ENCODE measurements around the gene KLHL26. TPM values are rescaled to one million over a fixed set of nuclear protein-coding genes. Genes with fewer than 3 reads are reported as not detected.

The KLHL26 gene
- total and polyA plus RNA-seq, 9 of the 15 experiments (the other 6 are each of a cell fraction or from before 2014, with no cell fraction given): 0.13 to 13.3 (median 1.4) TPM

- Histone ChIP-seq H3K4me1 (replicated peaks in 1 of 2; ENCODE audit: control insufficient read depth in 2 of 2, insufficient read depth in 2 of 2, low read length in 2 of 2) (peaks cover 7 to 21% of the 10 kb centered on the region in 2 experiments; a peak in 3 of 5 replicates), H3K9me3 (replicated peaks; ENCODE audit: control insufficient read depth, insufficient read depth, low read depth, low read length) (peaks cover 4% of the 10 kb centered on the region), H4K20me1 (replicated peaks; ENCODE audit: control insufficient read depth, insufficient read depth, low read length) (no peaks in the 10 kb centered on the region), H3K4me3 (no peak overlapping the region), H3K36me3 (ENCODE audit: control insufficient read depth, insufficient read depth, low read length) (peaks cover 2% of the 10 kb centered on the region; the same call in 1 of the 3 replicates), H3K27ac (ENCODE audit: extremely low read depth, low read depth, low read length) (no peak overlapping the region), H3K9ac (ENCODE audit: insufficient read depth in 1 of 2, low read depth in 2 of 2, low read length in 2 of 2) (no peak overlapping the region), H3K9me1 (ENCODE audit: control insufficient read depth, insufficient read depth, low read length) (no peaks in the 10 kb centered on the region), H3K27me3 (ENCODE audit: control insufficient read depth in 2 of 2, insufficient read depth in 2 of 2, low read length in 2 of 2) (no peaks in the 10 kb centered on the region), H3K79me2 (ENCODE audit: control insufficient read depth, insufficient read depth, low read length) (no peaks in the 10 kb centered on the region), H2AFZ (ENCODE audit: low read depth, low read length) (no peak overlapping the region), H3K4me2 (ENCODE audit: insufficient read depth, low read length) (no peak overlapping the region)
- TF ChIP-seq CBX3 (IDR thresholded peaks at IDR 0.05; ENCODE audit: borderline replicate concordance in 1 of 2, low read length in 2 of 2) (peak in 1 of 2 experiments; percentile 67; a peak in 2 of 3 replicates), TEAD2 (tag; IDR thresholded peaks at IDR 0.05) (no peak), KDM1A (IDR thresholded peaks at IDR 0.05) (0 out of 4 replicates have a peak, but pooled peaks of 1 of the 2 experiments have one; percentile 27), AFF4 (CRISPR knock-in tag; IDR thresholded peaks at IDR 0.05) (no peak), CBX1 (IDR thresholded peaks at IDR 0.05; ENCODE audit: low read depth) (0 out of 2 replicates have a peak, but pooled peaks have one; percentile 65), DEAF1 (CRISPR knock-in tag; IDR thresholded peaks at IDR 0.05) (no peak), BCOR (IDR thresholded peaks at IDR 0.05) (peak; percentile 76; the same call in 1 of the 2 replicates)
- FAIRE-seq (no peak), DNase-seq (ENCODE audit: extremely low read depth in 1 of 4, low spot score in 3 of 4) (no peak), ATAC-seq (no peak)
- in situ Hi-C loops (cut with MboI) (loop anchor here (5.0 kb wide), 1 partner anchor 207 kb away; no protein-coding TSS in a partner anchor), intact Hi-C loops (cut with micrococcal nuclease) (loop anchor here (5.0 kb wide), 3 partner anchors 82 to 207 kb away; partner anchors contain the start of gene FKBP8)
- BruUV-seq (replicated peaks): no TSS peak
- ChIA-PET CTCF (ENCODE audit: low intra/inter-chr PET ratio) (interaction anchor here (1.1 kb wide), 1 partner anchor 224 kb away, joined by 4 read pairs; no protein-coding TSS in a partner anchor), POLR2A (interaction anchor here (0.6 kb wide), 1 partner anchor 131 kb away, joined by 3 read pairs; no protein-coding TSS in a partner anchor)
- 15% methylated on average over 10 of the region's 11 CpGs for WGBS (ENCODE audit: insufficient coverage, low coverage, missing lambda C conversion rate)
Observed at GRCh38 chr19:18674616-18675015, 37.8 kb downstream of the KLHL26 start.
